ENCODE results near the gene TTN.

TTN gene

GRCh38 chr2:178777577-178777976 lies 29.6 kb downstream of the TTN start:
- DNase-seq (ENCODE audit: low spot score), result no peak
- TF ChIP-seq CTCF (IDR thresholded peaks at IDR 0.05), result no peak
- Histone ChIP-seq H3K4me3 (no peak overlapping the region), H3K27ac (no peak overlapping the region)

GRCh38 chr2:178776751-178777150 lies 30.5 kb downstream of the TTN start:
- Histone ChIP-seq H3K4me3 (no peak overlapping the region), H3K27ac (no peak overlapping the region)
- no peak for DNase-seq (ENCODE audit: low spot score)
- no peak for TF ChIP-seq CTCF (IDR thresholded peaks at IDR 0.05)

GRCh38 chr2:178775975-178776374 lies 31.2 kb downstream of the TTN start:
- Histone ChIP-seq H3K27ac (no peak overlapping the region), H3K4me3 (no peak overlapping the region)
- no peak for DNase-seq (ENCODE audit: low spot score)
- TF ChIP-seq CTCF (IDR thresholded peaks at IDR 0.05), result no peak

GRCh38 chr2:178770518-178770917 lies 36.7 kb downstream of the TTN start:
- Histone ChIP-seq H3K4me3 (no peak overlapping the region), H3K27ac (no peak overlapping the region)
- no peak for DNase-seq (ENCODE audit: low spot score)
- no peak for TF ChIP-seq CTCF (IDR thresholded peaks at IDR 0.05)

- DNase-seq (ENCODE audit: low spot score), result no peak
- Histone ChIP-seq H3K27ac (no peak overlapping the region), H3K4me3 (no peak overlapping the region)
- TF ChIP-seq CTCF (IDR thresholded peaks at IDR 0.05), result no peak
Observed at GRCh38 chr2:178767094-178768060, 39.8 kb downstream of the TTN start.

GRCh38 chr2:178764097-178764496 lies 43.1 kb downstream of the TTN start:
- TF ChIP-seq CTCF (IDR thresholded peaks at IDR 0.05), result no peak
- H3K4me3 ChIP-seq, result no peak overlapping the region
- no peak for DNase-seq (ENCODE audit: low spot score)
- H3K27ac ChIP-seq, result no peak overlapping the region
